OCI-LY1 (cell line): Measurements from ENCODE around the gene DPF3.

Experiments used
- EZH2 ChIP-seq: fragments of 200-600 bp; sonication (generic), shearing (Covaris generic); IDR thresholded peaks from 2 replicates; pipeline ENCODE4 v1.8.0; 2017; ENCODE audit warnings: borderline replicate concordance, mixed run types, mild to moderate bottlenecking, antibody characterized with exemption, low read length, moderate library complexity, mixed read lengths
- TF ChIP-seq, protein P1 (sequence below): fragments of 200-600 bp; sonication (generic), shearing (Covaris generic); IDR thresholded peaks from 2 replicates; pipeline ENCODE4 v1.5.1; 2017; ENCODE audit warnings: mild to moderate bottlenecking, antibody characterized with exemption, low read length, moderate library complexity, mixed read lengths

DNA sequence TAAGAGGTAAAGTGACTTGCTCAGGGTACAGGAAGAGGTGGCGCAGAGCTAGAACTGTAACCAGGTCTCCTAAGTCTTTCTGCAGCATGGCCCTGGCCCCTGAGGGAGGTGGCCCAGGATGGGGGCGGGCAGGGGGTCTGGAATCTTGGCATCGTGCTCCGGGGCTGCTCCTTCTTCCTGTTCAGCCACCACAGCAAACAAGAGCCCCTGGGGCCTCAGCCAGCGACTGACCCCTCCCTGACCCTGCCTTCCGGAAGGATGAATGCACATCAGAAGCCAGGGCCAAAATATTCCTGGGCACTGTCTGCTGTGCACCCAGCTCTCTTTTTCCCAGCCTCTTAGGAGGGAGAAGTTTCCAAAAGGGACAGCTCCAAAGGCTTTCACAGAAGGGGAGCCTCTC lies 242.8 kb downstream of the DPF3 start:
- TF ChIP-seq, protein P1, sequence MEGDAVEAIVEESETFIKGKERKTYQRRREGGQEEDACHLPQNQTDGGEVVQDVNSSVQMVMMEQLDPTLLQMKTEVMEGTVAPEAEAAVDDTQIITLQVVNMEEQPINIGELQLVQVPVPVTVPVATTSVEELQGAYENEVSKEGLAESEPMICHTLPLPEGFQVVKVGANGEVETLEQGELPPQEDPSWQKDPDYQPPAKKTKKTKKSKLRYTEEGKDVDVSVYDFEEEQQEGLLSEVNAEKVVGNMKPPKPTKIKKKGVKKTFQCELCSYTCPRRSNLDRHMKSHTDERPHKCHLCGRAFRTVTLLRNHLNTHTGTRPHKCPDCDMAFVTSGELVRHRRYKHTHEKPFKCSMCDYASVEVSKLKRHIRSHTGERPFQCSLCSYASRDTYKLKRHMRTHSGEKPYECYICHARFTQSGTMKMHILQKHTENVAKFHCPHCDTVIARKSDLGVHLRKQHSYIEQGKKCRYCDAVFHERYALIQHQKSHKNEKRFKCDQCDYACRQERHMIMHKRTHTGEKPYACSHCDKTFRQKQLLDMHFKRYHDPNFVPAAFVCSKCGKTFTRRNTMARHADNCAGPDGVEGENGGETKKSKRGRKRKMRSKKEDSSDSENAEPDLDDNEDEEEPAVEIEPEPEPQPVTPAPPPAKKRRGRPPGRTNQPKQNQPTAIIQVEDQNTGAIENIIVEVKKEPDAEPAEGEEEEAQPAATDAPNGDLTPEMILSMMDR: no peak
- TF ChIP-seq EZH2: no peak
